K562 (cell line): ENCODE data around the gene TSTD1. TPM values are rescaled to one million over a fixed set of nuclear protein-coding genes. Genes with fewer than 3 reads are reported as not detected.

Experiments used
- ATAC-seq: fragments of 200-7000 bp; cut with Tn5 transposase; 3 replicates; pipeline ENCODE4 v1.9.1; 2020; ENCODE audit warnings: moderate library complexity
- BruUV-seq: library from RNA; stranded (reverse); fragments of 400-500 nt; replicated peaks from 2 replicates; lab custom pipeline; 2021; lab: Mats Ljungman, UMichigan
- CTCF ChIA-PET: fragments of 300-600 bp; formaldehyde crosslinking; extraction: SDS; loops from one replicate; lab custom pipeline; 2021; ENCODE audit warnings: low intra/inter-chr PET ratio; lab: Yijun Ruan, JAX
- POLR2A ChIA-PET: fragments of 300-600, 350-650 bp; sonication (Branson Sonifier 250); formaldehyde crosslinking; extraction: SDS; loops from one replicate; lab custom pipeline; 2021; ENCODE audit warnings: antibody characterized with exemption, inconsistent platforms; lab: Yijun Ruan, JAX
- DNase-seq, 4 experiments: peaks; one replicate each; pipeline versions ENCODE4 v3.0.0 to v3.0.0-alpha.2; 2011 to 2018; ENCODE audit warnings: low spot score in 3 of 4, mixed read lengths in 3 of 4; ENCODE audit errors: extremely low read depth in 1 of 4
- FAIRE-seq: peaks from 2 replicates; lab custom pipeline; 2011; peaks lifted over from hg19 to GRCh38; lab: Jason Lieb, UNC
- H2AFZ ChIP-seq: 2 replicates; pipeline ENCODE4 v1.6.0; 2011; ENCODE audit warnings: low read depth, low read length, control low read depth, inconsistent platforms
- H3K27ac ChIP-seq: fragments of 200-600 bp; 3 replicates; pipeline ENCODE4 v1.8.0; 2011; ENCODE audit warnings: low read depth, mild to moderate bottlenecking, control low read depth, inconsistent platforms, low read length, moderate library complexity, mixed read lengths; ENCODE audit errors: extremely low read depth
- H3K27me3 ChIP-seq, 2 experiments: fragments of 300-600 bp in 1 of 2; 2 replicates in 1 of 2; 3 replicates in 1 of 2; pipeline versions ENCODE4 v1.6.0 to v1.8.0; 2011; ENCODE audit warnings: inconsistent platforms in 2 of 2, low read length in 2 of 2, mild to moderate bottlenecking in 1 of 2, mixed read lengths in 1 of 2, moderate library complexity in 1 of 2; ENCODE audit not compliant: control insufficient read depth in 2 of 2, insufficient read depth in 2 of 2
- H3K36me3 ChIP-seq: fragments of 300-600 bp; 3 replicates; pipeline ENCODE4 v1.8.0; 2011; ENCODE audit warnings: mild to moderate bottlenecking, low read length, inconsistent platforms; ENCODE audit not compliant: control insufficient read depth, insufficient read depth
- H3K4me1 ChIP-seq, 2 experiments: fragments of 200-600 bp in 1 of 2; replicated peaks in 1 of 2; 2 replicates in 1 of 2; 3 replicates in 1 of 2; pipeline versions ENCODE4 v1.5.1 to v1.8.0; 2011; ENCODE audit warnings: inconsistent platforms in 2 of 2, low read length in 2 of 2, mild to moderate bottlenecking in 1 of 2, mixed read lengths in 1 of 2, moderate library complexity in 1 of 2; ENCODE audit not compliant: control insufficient read depth in 2 of 2, insufficient read depth in 2 of 2
- H3K4me2 ChIP-seq: 2 replicates; pipeline ENCODE4 v1.6.1; 2011; ENCODE audit warnings: low read length, control low read depth, inconsistent platforms, mixed read lengths; ENCODE audit not compliant: insufficient read depth
- H3K4me3 ChIP-seq: fragments of 200-600 bp; sonication (generic), shearing (Covaris generic); 2 replicates; pipeline ENCODE4 v1.5.1; 2016; ENCODE audit warnings: control low read depth, inconsistent platforms
- H3K79me2 ChIP-seq: fragments of 200-600 bp; 3 replicates; pipeline ENCODE4 v1.8.0; 2011; ENCODE audit warnings: low read length, inconsistent platforms; ENCODE audit not compliant: control insufficient read depth, insufficient read depth
- H3K9ac ChIP-seq, 2 experiments: 2 replicates each; pipeline versions ENCODE4 v1.6.0 to v1.6.1; 2011; ENCODE audit warnings: low read depth in 2 of 2, low read length in 2 of 2, control low read depth in 1 of 2, inconsistent platforms in 1 of 2, mild to moderate bottlenecking in 1 of 2, mixed read lengths in 1 of 2; ENCODE audit not compliant: insufficient read depth in 1 of 2
- H3K9me1 ChIP-seq: one replicate; pipeline ENCODE4 v1.6.0; 2011; ENCODE audit warnings: inconsistent platforms, mild to moderate bottlenecking, low read length, moderate library complexity; ENCODE audit not compliant: control insufficient read depth, insufficient read depth
- H3K9me3 ChIP-seq: replicated peaks from 2 replicates; pipeline ENCODE4 v1.5.1; 2011; ENCODE audit warnings: low read depth, low read length, inconsistent platforms; ENCODE audit not compliant: control insufficient read depth, insufficient read depth
- H4K20me1 ChIP-seq: replicated peaks from 2 replicates; pipeline ENCODE4 v1.6.1; 2011; ENCODE audit warnings: low read length, inconsistent platforms, mixed read lengths; ENCODE audit not compliant: control insufficient read depth, insufficient read depth
- ATF3 ChIP-seq, 2 experiments: fragments of 450-650 bp in 1 of 2; sonication (generic) in 1 of 2; formaldehyde crosslinking in 1 of 2; IDR thresholded peaks in 1 of 2; conservative IDR thresholded peaks in 1 of 2; 2 replicates each; pipeline versions ENCODE4 v1.6.1 to v1.8.1; 2016 to 2023; ENCODE audit warnings: mild to moderate bottlenecking in 2 of 2, moderate library complexity in 2 of 2, inconsistent platforms in 1 of 2, missing genetic modification reagents in 1 of 2
- ATF7 ChIP-seq: fragments of 450-650 bp; IDR thresholded peaks from 2 replicates; pipeline ENCODE4 v1.7.1; 2014; ENCODE audit warnings: mild to moderate bottlenecking, moderate library complexity
- CEBPG ChIP-seq, 3 experiments: fragments of 200-800 bp in 1 of 3; sonication (Bioruptor generic) in 1 of 3; sonication (generic) in 1 of 3; formaldehyde crosslinking in 1 of 3; IDR thresholded peaks in 2 of 3; conservative IDR thresholded peaks in 1 of 3; 2 replicates each; pipeline versions ENCODE4 v1.6.1 to v1.8.0; 2016 to 2022; ENCODE audit warnings: missing compliant biosample characterization in 2 of 3, missing genetic modification characterization in 2 of 3, mild to moderate bottlenecking in 1 of 3, missing genetic modification reagents in 1 of 3
- HDAC1 ChIP-seq, 2 experiments: fragments of 450-650 bp; IDR thresholded peaks; 2 replicates each; pipeline ENCODE4 v1.6.1; 2016 to 2017; ENCODE audit warnings: inconsistent platforms in 1 of 2, mild to moderate bottlenecking in 1 of 2, moderate library complexity in 1 of 2
- HEY1 ChIP-seq: fragments of 250-450 bp; sonication (Bioruptor Pico); IDR thresholded peaks from 2 replicates; pipeline ENCODE4 v1.5.0; 2020; ENCODE audit warnings: mild to moderate bottlenecking, moderate library complexity, borderline replicate concordance
- JUND ChIP-seq, 2 experiments: IDR thresholded peaks; 2 replicates in 1 of 2; 3 replicates in 1 of 2; pipeline ENCODE4 v1.6.1; 2011; ENCODE audit warnings: borderline replicate concordance in 2 of 2, low read depth in 2 of 2, low read length in 2 of 2, improper control_type of control experiment in 1 of 2, missing biosample characterization in 1 of 2, missing genetic modification characterization in 1 of 2, missing genetic modification reagents in 1 of 2
- NCOA6 ChIP-seq: fragments of 450-650 bp; IDR thresholded peaks from 2 replicates; pipeline ENCODE4 v1.6.1; 2017; ENCODE audit warnings: mild to moderate bottlenecking
- ZNF589 ChIP-seq: fragments of 200-800 bp; sonication (Bioruptor generic); IDR thresholded peaks from 2 replicates; pipeline ENCODE4 v1.6.1; 2016; ENCODE audit warnings: low read depth, missing genetic modification characterization, missing compliant biosample characterization
- WGBS: fragments of 100-300 bp; shearing (Covaris generic); methylation state at CpG from one replicate; pipeline ENCODE4 v1.1.6; 2016; ENCODE audit warnings: low coverage, mixed read lengths; ENCODE audit not compliant: insufficient coverage; ENCODE audit errors: missing lambda C conversion rate; 5-methylcytosine and 5-hydroxymethylcytosine counted together
- in situ Hi-C: fragments of 300-500 bp; cut with MboI; formaldehyde crosslinking; loops from 4 replicates; pipeline ENCODE4 v1.15.0; 2018; ENCODE audit warnings: inconsistent platforms, mixed read lengths
- intact Hi-C: fragments of 100-400 bp; cut with micrococcal nuclease; formaldehyde crosslinking; loops from 2 replicates; pipeline ENCODE4 v1.14.2; 2022
- polyA plus RNA-seq, 8 experiments: library from polyadenylated mRNA; depleted of rRNA in 4 of 8; stranded (reverse) in 5 of 8; unstranded in 3 of 8; fragments of >200 nt; fragmentation: Nextera tagmentation in 2 of 8; fragmentation: Illumina TruSeq in 1 of 8; extraction: Ambion mirVana in 2 of 8; extraction: Trizol in 1 of 8; gene quantifications; 2 replicates each; pipeline versions ENCODE4 v1.2.1 to v1.2.3, GENCODE V29; 2011 to 2014; ENCODE audit warnings: inconsistent platforms in 1 of 8, missing spikeins in 1 of 8
- total RNA-seq, 7 experiments: library from RNA; depleted of rRNA in 6 of 7; stranded (reverse); fragments of >200 nt in 6 of 7; fragmentation: Illumina TruSeq in 2 of 7; extraction: Trizol in 2 of 7; gene quantifications; 2 replicates each; pipeline versions ENCODE4 v1.2.1 to v1.2.3, GENCODE V29; 2011 to 2021; ENCODE audit warnings: low replicate concordance in 1 of 7
- TF ChIP-seq, protein P1 (sequence below): sonication (generic); formaldehyde crosslinking; IDR thresholded peaks from 2 replicates; pipeline ENCODE4 v1.8.0; 2023; ENCODE audit warnings: mild to moderate bottlenecking, missing genetic modification reagents
- TF ChIP-seq, protein P2 (sequence below): sonication (generic); formaldehyde crosslinking; IDR thresholded peaks from 2 replicates; pipeline ENCODE4 v1.8.1; 2022; ENCODE audit warnings: missing genetic modification reagents

The TSTD1 gene
- total and polyA plus RNA-seq, 9 of the 15 experiments (the other 6 are each of a cell fraction or from before 2014, with no cell fraction given) = 0.23 to 0.53 TPM; not detected in 7

DNA sequence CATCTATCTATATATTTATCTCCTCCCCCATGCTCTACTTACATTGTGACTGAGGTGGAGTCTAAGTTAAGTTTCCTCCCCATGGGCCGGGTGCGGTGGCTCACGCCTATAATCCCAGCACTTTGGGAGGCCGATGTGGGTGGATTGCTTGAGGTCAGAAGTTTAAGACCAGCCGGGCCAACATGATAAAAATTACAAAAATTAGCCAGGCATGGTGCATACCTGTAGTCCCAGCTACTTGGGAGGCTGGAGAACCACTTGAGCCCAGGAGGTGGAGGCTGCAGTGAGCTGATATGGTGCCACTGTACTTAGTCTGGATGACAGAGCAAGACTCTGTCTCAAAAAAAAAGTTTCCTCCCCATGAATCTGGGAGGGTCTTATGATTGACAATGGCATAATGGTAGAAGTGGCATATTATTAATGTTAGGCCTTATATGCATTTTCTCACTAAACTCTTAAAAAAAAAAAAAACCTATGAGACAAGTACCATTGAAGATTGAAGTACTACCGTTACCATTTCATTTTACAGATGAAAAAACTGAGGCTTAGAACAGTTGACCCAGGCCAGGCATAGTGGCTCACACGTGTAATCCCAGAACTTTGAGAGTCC lies 29.1 kb downstream of the TSTD1 start (continued):
- TF ChIP-seq, protein P1, sequence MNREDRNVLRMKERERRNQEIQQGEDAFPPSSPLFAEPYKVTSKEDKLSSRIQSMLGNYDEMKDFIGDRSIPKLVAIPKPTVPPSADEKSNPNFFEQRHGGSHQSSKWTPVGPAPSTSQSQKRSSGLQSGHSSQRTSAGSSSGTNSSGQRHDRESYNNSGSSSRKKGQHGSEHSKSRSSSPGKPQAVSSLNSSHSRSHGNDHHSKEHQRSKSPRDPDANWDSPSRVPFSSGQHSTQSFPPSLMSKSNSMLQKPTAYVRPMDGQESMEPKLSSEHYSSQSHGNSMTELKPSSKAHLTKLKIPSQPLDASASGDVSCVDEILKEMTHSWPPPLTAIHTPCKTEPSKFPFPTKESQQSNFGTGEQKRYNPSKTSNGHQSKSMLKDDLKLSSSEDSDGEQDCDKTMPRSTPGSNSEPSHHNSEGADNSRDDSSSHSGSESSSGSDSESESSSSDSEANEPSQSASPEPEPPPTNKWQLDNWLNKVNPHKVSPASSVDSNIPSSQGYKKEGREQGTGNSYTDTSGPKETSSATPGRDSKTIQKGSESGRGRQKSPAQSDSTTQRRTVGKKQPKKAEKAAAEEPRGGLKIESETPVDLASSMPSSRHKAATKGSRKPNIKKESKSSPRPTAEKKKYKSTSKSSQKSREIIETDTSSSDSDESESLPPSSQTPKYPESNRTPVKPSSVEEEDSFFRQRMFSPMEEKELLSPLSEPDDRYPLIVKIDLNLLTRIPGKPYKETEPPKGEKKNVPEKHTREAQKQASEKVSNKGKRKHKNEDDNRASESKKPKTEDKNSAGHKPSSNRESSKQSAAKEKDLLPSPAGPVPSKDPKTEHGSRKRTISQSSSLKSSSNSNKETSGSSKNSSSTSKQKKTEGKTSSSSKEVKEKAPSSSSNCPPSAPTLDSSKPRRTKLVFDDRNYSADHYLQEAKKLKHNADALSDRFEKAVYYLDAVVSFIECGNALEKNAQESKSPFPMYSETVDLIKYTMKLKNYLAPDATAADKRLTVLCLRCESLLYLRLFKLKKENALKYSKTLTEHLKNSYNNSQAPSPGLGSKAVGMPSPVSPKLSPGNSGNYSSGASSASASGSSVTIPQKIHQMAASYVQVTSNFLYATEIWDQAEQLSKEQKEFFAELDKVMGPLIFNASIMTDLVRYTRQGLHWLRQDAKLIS (CRISPR knock-in tag) = no peak
- TF ChIP-seq, protein P2, sequence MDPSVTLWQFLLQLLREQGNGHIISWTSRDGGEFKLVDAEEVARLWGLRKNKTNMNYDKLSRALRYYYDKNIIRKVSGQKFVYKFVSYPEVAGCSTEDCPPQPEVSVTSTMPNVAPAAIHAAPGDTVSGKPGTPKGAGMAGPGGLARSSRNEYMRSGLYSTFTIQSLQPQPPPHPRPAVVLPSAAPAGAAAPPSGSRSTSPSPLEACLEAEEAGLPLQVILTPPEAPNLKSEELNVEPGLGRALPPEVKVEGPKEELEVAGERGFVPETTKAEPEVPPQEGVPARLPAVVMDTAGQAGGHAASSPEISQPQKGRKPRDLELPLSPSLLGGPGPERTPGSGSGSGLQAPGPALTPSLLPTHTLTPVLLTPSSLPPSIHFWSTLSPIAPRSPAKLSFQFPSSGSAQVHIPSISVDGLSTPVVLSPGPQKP (CRISPR knock-in tag) = no peak

GRCh38 chr1:161008869-161009510 lies 29.8 kb downstream of the TSTD1 start:
- ChIA-PET CTCF (no interaction called here), POLR2A (interaction anchor here (1.0 to 3.0 kb wide), 3 partner anchors 8 to 11 kb away, joined by 4 to 19 read pairs (median 6); partner anchors contain the start of gene F11R)
- in situ Hi-C loops = no loop called here
- no peak for FAIRE-seq
- Histone ChIP-seq H3K4me1 (peaks cover 42 to 48% of the 10 kb centered on the region in 2 experiments), H4K20me1 (no peaks in the 10 kb centered on the region), H3K9me3 (no peaks in the 10 kb centered on the region), H3K4me3 (no peak overlapping the region), H3K27ac (peak overlapping the region; percentile 62), H3K79me2 (peaks cover 92% of the 10 kb centered on the region), H3K9me1 (no peaks in the 10 kb centered on the region), H3K9ac (peak overlapping the region in 1 of 2 experiments; percentile 20; a peak in 1 of 4 replicates), H3K4me2 (peak overlapping the region; percentile 53), H2AFZ (no peak overlapping the region), H3K36me3 (peaks cover 16% of the 10 kb centered on the region), H3K27me3 (no peaks in the 10 kb centered on the region)
- no TSS peak for BruUV-seq
- DNase-seq = no peak
- no peak for ATAC-seq
- intact Hi-C loops = loop anchor here (1.0 kb wide), 1 partner anchor 11 kb away; no protein-coding TSS in a partner anchor
- 7% methylated on average over 4 of the region's 4 CpGs for WGBS
- TF ChIP-seq NCOA6 (no peak), HDAC1 (IDR thresholded peaks at IDR 0.05) (peak in 1 of 2 experiments; percentile 7; a peak in 1 of 4 replicates), HEY1 (CRISPR knock-in tag) (no peak), ATF7 (peak; percentile 63; the same call in 1 of the 2 replicates), CEBPG (CRISPR knock-in tag; IDR thresholded peaks at IDR 0.05) (no peak), CEBPG (tag; conservative IDR thresholded peaks at IDR 0.05 in 1 of 2, IDR thresholded peaks at IDR 0.05 in 1 of 2) (peak in 1 of 2 experiments; percentile 61; a peak in 3 of 4 replicates), JUND (IDR thresholded peaks at IDR 0.05; ENCODE audit: borderline replicate concordance, low read depth, low read length) (no peak), JUND (tag; IDR thresholded peaks at IDR 0.05; ENCODE audit: borderline replicate concordance, low read depth, low read length) (peak; percentile 9; the same call in 1 of the 3 replicates), ATF3 (IDR thresholded peaks at IDR 0.05) (peak; percentile 69), ATF3 (CRISPR knock-in tag; conservative IDR thresholded peaks at IDR 0.05) (0 out of 2 replicates have a peak, but pooled peaks have one; percentile 33), ZNF589 (CRISPR knock-in tag) (peak; percentile 12; the same call in 1 of the 2 replicates)
